Measurements from ENCODE around the gene SF3A2.

SF3A2 gene

GRCh38 chr19:2288818-2289713, 52.4 kb downstream of the SF3A2 start:
- no peaks in the 10 kb centered on the region for H4K20me1 ChIP-seq (ENCODE audit: insufficient read depth, low read length, poor library complexity, severe bottlenecking)
- no peak overlapping the region for H3K9ac ChIP-seq (ENCODE audit: low read depth, low read length, poor library complexity, severe bottlenecking)
- H3K79me2 ChIP-seq (ENCODE audit: insufficient read depth, low read length), result no peaks in the 10 kb centered on the region
- TF ChIP-seq CTCF (conservative IDR thresholded peaks at IDR 0.05; ENCODE audit: low read length) (no peak), EZH2phosphoT487 (IDR thresholded peaks at IDR 0.05; ENCODE audit: borderline replicate concordance) (no peak)
- H3K9me3 ChIP-seq (ENCODE audit: insufficient read depth, low read depth, low read length), result no peaks in the 10 kb centered on the region
- H3K4me2 ChIP-seq (ENCODE audit: low read depth, low read length, poor library complexity, severe bottlenecking), result no peak overlapping the region
- H2AFZ ChIP-seq (ENCODE audit: low read length), result no peak overlapping the region
- H3K4me1 ChIP-seq (ENCODE audit: insufficient read depth, low read length, poor library complexity, severe bottlenecking), result peaks cover 5% of the 10 kb centered on the region
- no peaks in the 10 kb centered on the region for H3K9me2 ChIP-seq (replicated peaks; ENCODE audit: low read depth, low read length)
- no peaks in the 10 kb centered on the region for H3K27me3 ChIP-seq (ENCODE audit: insufficient read depth, low read length, poor library complexity, severe bottlenecking)
- H3F3A ChIP-seq (ENCODE audit: low read depth), result no peaks in the 10 kb centered on the region
- H3K4me3 ChIP-seq (ENCODE audit: low read length, poor library complexity, severe bottlenecking), result no peak overlapping the region
- no peaks in the 10 kb centered on the region for H3K36me3 ChIP-seq (ENCODE audit: insufficient read depth, low read length)

GRCh38 chr19:2289714-2290435, 53.3 kb downstream of the SF3A2 start:
- TF ChIP-seq CTCF (conservative IDR thresholded peaks at IDR 0.05; ENCODE audit: low read length), result no peak
- TF ChIP-seq EZH2phosphoT487 (IDR thresholded peaks at IDR 0.05; ENCODE audit: borderline replicate concordance), result no peak
- Histone ChIP-seq H4K20me1 (ENCODE audit: insufficient read depth, low read length, poor library complexity, severe bottlenecking) (no peaks in the 10 kb centered on the region), H3K9me3 (ENCODE audit: insufficient read depth, low read depth, low read length) (no peaks in the 10 kb centered on the region), H2AFZ (ENCODE audit: low read length) (no peak overlapping the region), H3K4me2 (ENCODE audit: low read depth, low read length, poor library complexity, severe bottlenecking) (no peak overlapping the region), H3F3A (ENCODE audit: low read depth) (no peaks in the 10 kb centered on the region), H3K36me3 (ENCODE audit: insufficient read depth, low read length) (no peaks in the 10 kb centered on the region), H3K79me2 (ENCODE audit: insufficient read depth, low read length) (no peaks in the 10 kb centered on the region), H3K9me2 (replicated peaks; ENCODE audit: low read depth, low read length) (no peaks in the 10 kb centered on the region), H3K9ac (ENCODE audit: low read depth, low read length, poor library complexity, severe bottlenecking) (no peak overlapping the region), H3K4me3 (ENCODE audit: low read length, poor library complexity, severe bottlenecking) (no peak overlapping the region), H3K27me3 (ENCODE audit: insufficient read depth, low read length, poor library complexity, severe bottlenecking) (no peaks in the 10 kb centered on the region), H3K4me1 (ENCODE audit: insufficient read depth, low read length, poor library complexity, severe bottlenecking) (peaks cover 5% of the 10 kb centered on the region)

- no peaks in the 10 kb centered on the region for H3K36me3 ChIP-seq (ENCODE audit: insufficient read depth, low read length)
- H3K9me2 ChIP-seq (replicated peaks; ENCODE audit: low read depth, low read length), result no peaks in the 10 kb centered on the region
- no peak overlapping the region for H3K4me3 ChIP-seq (ENCODE audit: low read length, poor library complexity, severe bottlenecking)
- TF ChIP-seq CTCF (conservative IDR thresholded peaks at IDR 0.05; ENCODE audit: low read length) (no peak), EZH2phosphoT487 (IDR thresholded peaks at IDR 0.05; ENCODE audit: borderline replicate concordance) (no peak)
- H2AFZ ChIP-seq (ENCODE audit: low read length), result no peak overlapping the region
- no peaks in the 10 kb centered on the region for H3K27me3 ChIP-seq (ENCODE audit: insufficient read depth, low read length, poor library complexity, severe bottlenecking)
- H4K20me1 ChIP-seq (ENCODE audit: insufficient read depth, low read length, poor library complexity, severe bottlenecking), result no peaks in the 10 kb centered on the region
- no peaks in the 10 kb centered on the region for H3K9me3 ChIP-seq (ENCODE audit: insufficient read depth, low read depth, low read length)
- H3K9ac ChIP-seq (ENCODE audit: low read depth, low read length, poor library complexity, severe bottlenecking), result no peak overlapping the region
- H3F3A ChIP-seq (ENCODE audit: low read depth), result no peaks in the 10 kb centered on the region
- H3K4me2 ChIP-seq (ENCODE audit: low read depth, low read length, poor library complexity, severe bottlenecking), result no peak overlapping the region
- H3K4me1 ChIP-seq (ENCODE audit: insufficient read depth, low read length, poor library complexity, severe bottlenecking), result peaks cover 5% of the 10 kb centered on the region
- H3K79me2 ChIP-seq (ENCODE audit: insufficient read depth, low read length), result no peaks in the 10 kb centered on the region
Observed at GRCh38 chr19:2290441-2291184, 54.0 kb downstream of the SF3A2 start.
